ENCODE measurements around the gene PRKCE. TPM values are rescaled to one million over a fixed set of nuclear protein-coding genes. Genes with fewer than 3 reads are reported as not detected.
"Not testable (repeated sequence)": the region's sequence is repeated elsewhere in the genome, so short reads cannot be mapped to it uniquely, and the experiment has no call there.

Gene PRKCE
- total RNA-seq, 1 donor, result 12.5 TPM

GRCh38 chr2:45888641-45889040 lies 237.2 kb downstream of the PRKCE start:
- no peak for DNase-seq (ENCODE audit: low read depth)
- no peak overlapping the region for H3K4me3 ChIP-seq (ENCODE audit: low read depth, low read length)
- TF ChIP-seq CTCF (IDR thresholded peaks at IDR 0.05; ENCODE audit: insufficient read depth, low read length), result no peak

GRCh38 chr2:45889053-45889452 lies 237.6 kb downstream of the PRKCE start:
- H3K4me3 ChIP-seq (ENCODE audit: low read depth, low read length), result no peak overlapping the region
- TF ChIP-seq CTCF (IDR thresholded peaks at IDR 0.05; ENCODE audit: insufficient read depth, low read length), result peak; percentile 21
- no peak for DNase-seq (ENCODE audit: low read depth)

DNA sequence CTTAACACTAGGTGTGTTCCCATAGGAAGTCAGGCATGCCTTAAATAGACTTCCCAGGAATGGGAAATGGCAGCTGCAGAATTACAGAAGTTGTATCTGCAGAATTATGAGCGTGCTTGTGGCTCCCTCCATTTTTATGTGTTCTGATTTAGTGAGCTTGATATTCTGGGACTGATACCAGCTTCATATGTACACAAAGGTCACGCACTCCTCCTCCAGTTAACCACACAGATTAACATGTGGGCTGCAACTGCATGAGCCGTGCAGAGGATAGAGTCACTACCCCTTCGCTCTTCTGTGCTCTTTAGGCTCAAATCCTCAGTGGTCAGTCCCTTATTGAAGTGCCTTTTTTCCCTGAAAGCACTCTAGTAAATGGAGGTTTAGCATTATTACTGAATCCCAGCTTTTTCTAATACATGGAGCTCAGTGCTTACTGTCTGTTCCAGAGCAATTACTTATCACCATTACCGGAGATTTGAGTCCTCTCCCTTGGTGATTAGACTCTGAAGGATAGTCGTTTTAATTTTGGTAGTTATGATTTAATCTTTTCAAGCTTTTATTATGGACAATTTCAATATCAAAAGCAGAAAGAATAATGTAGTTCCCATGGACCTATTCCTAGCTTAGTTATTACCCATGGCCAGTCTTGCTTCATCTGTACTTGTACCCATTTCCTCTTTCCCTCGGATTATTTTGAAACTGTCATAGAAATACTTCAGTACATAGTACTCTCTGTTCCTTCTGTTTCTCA lies 238.3 kb downstream of the PRKCE start:
- no peak for DNase-seq (ENCODE audit: low read depth)
- no peak for TF ChIP-seq CTCF (IDR thresholded peaks at IDR 0.05; ENCODE audit: insufficient read depth, low read length)

DNA sequence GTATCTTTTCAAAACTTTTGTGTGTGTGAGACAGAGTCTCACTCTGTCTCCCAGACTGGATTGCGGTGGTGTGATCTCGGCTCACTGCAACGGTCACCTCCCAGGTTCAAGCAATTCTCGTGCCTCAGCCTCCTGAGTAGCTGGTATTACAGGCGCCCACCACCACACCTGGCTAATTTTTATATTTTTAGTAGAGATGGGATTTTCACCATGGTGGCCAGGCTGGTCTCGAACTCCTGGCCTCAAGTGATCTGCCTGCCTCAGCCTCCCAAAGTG lies 238.8 kb downstream of the PRKCE start:
- not testable (repeated sequence) for H3K4me3 ChIP-seq (ENCODE audit: low read depth, low read length); DNase-seq (ENCODE audit: low read depth)

More for the DNA sequence above, 238.3 kb downstream of the PRKCE start:
- H3K4me3 ChIP-seq (ENCODE audit: low read depth, low read length), result no peak overlapping the region

DNA sequence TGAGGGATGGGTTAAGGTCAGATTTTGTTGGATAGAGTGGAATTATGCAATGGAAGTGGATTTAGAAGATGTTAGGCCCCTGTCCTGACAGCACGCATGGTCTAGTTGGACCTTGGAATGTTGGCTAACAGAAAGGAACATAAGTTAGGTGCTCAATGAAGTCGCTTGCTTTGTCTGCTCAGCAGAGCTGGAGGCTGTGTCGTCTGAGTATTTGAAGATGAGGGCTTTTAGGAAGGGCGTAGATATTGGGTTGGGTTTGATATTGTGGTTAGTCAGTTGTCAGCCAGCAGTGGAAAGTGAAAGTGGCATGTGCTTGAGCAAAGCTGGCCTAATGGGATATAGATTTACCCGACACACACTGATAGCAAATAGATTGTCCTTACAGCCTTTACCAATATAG lies 239.3 kb downstream of the PRKCE start:
- H3K4me3 ChIP-seq (ENCODE audit: low read depth, low read length), result no peak overlapping the region
- TF ChIP-seq CTCF (IDR thresholded peaks at IDR 0.05; ENCODE audit: insufficient read depth, low read length), result no peak
- no peak for DNase-seq (ENCODE audit: low read depth)

DNA sequence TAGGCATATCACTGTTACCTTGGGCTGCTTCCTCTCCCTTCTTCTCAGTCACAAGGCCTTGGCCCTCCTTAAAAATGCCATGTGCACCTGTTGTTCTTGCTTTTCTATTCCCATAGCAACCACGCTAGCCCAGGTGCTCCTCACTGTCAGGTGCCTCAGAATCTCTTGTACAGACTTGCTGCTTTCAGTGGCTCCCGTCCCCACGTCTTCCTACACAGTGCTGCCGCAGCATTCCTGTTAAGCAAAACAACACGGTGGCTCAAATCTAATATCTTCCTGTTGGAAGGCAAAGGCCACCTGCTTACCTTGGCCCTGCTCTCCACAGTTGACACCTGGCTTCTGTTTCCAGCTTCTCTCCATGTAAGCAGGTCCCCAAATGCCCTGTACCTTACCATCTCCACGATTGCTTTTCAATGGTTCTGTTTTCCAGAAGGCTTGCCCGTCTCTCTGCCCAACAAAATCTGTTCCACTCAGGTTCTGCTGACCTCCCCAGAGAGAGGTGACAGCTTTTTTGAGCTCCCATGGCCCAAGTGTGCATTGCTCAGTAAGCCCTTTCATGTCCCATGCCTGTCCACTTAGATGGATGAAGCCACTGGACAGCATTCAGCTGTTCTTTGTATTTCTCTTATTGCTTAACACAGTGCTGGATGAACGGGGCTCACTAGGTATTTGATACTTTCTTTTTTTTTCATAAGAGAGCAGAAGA lies 240.4 kb downstream of the PRKCE start:
- TF ChIP-seq CTCF (IDR thresholded peaks at IDR 0.05; ENCODE audit: insufficient read depth, low read length), result no peak
- DNase-seq (ENCODE audit: low read depth), result no peak
- no peak overlapping the region for H3K4me3 ChIP-seq (ENCODE audit: low read depth, low read length)

GRCh38 chr2:45892425-45892745 lies 240.9 kb downstream of the PRKCE start:
- H3K4me3 ChIP-seq (ENCODE audit: low read depth, low read length), result no peak overlapping the region
- no peak for DNase-seq (ENCODE audit: low read depth)
- TF ChIP-seq CTCF (IDR thresholded peaks at IDR 0.05; ENCODE audit: insufficient read depth, low read length), result no peak

All from fibroblast of the aortic adventitia (primary cell).